Liver (tissue), 9 donors: ENCODE results near the gene JMJD4. TPM values are rescaled to one million over a fixed set of nuclear protein-coding genes. Genes with fewer than 3 reads are reported as not detected.

ENCODE experiments used
- DNase-seq: peaks from one replicate; pipeline ENCODE4 v3.0.0-alpha.2; 2017; ENCODE audit warnings: low spot score
- H3K27ac ChIP-seq, 2 donors: one replicate each; pipeline ENCODE4 v1.7.0; 2013; ENCODE audit warnings: inconsistent platforms in 2 of 2, low read length in 2 of 2, control low read depth in 1 of 2, low read depth in 1 of 2, mild to moderate bottlenecking in 1 of 2
- H3K27me3 ChIP-seq, 4 donors: one replicate each; pipeline versions ENCODE4 v1.6.1 to v1.7.0; 2013; ENCODE audit warnings: low read length in 3 of 4, inconsistent platforms in 1 of 4, mild to moderate bottlenecking in 1 of 4, moderate library complexity in 1 of 4; ENCODE audit not compliant: control insufficient read depth in 4 of 4, insufficient read depth in 4 of 4
- H3K36me3 ChIP-seq, 4 donors: one replicate each; pipeline versions ENCODE4 v1.6.1 to v1.7.0; 2013; ENCODE audit warnings: low read length in 3 of 4, mild to moderate bottlenecking in 3 of 4, low read depth in 1 of 4, moderate library complexity in 1 of 4; ENCODE audit not compliant: control insufficient read depth in 4 of 4, insufficient read depth in 3 of 4
- H3K4me1 ChIP-seq, 4 donors: one replicate each; pipeline versions ENCODE4 v1.6.1 to v1.7.0; 2013; ENCODE audit warnings: low read length in 3 of 4, mild to moderate bottlenecking in 3 of 4, moderate library complexity in 1 of 4; ENCODE audit not compliant: control insufficient read depth in 4 of 4, insufficient read depth in 4 of 4
- H3K4me3 ChIP-seq, 3 donors: one replicate each; pipeline versions ENCODE4 v1.6.1 to v1.7.0; 2013; ENCODE audit warnings: low read length in 3 of 3, control low read depth in 1 of 3, low read depth in 1 of 3, mild to moderate bottlenecking in 1 of 3
- H3K9ac ChIP-seq, 2 donors: one replicate each; pipeline ENCODE4 v1.7.0; 2013; ENCODE audit warnings: low read length in 2 of 2, mild to moderate bottlenecking in 2 of 2, moderate library complexity in 2 of 2, control low read depth in 1 of 2, low read depth in 1 of 2
- H3K9me3 ChIP-seq, 4 donors: one replicate each; pipeline versions ENCODE4 v1.6.1 to v1.7.0; 2013; ENCODE audit warnings: low read length in 3 of 4; ENCODE audit not compliant: control insufficient read depth in 4 of 4
- FOXA1 ChIP-seq: IDR thresholded peaks from 2 replicates; pipeline ENCODE4 v1.6.1; 2016; ENCODE audit warnings: antibody characterized with exemption
- FOXA2 ChIP-seq: IDR thresholded peaks from 2 replicates; pipeline ENCODE4 v1.6.1; 2016; ENCODE audit warnings: antibody characterized with exemption
- HNF4A ChIP-seq, 2 donors: conservative IDR thresholded peaks; 2 replicates each; pipeline ENCODE4 v1.6.1; 2016; ENCODE audit warnings: antibody characterized with exemption in 2 of 2, mild to moderate bottlenecking in 2 of 2
- HNF4G ChIP-seq: IDR thresholded peaks from 2 replicates; pipeline ENCODE4 v1.6.1; 2016; ENCODE audit warnings: antibody characterized with exemption
- JUND ChIP-seq, 2 donors: IDR thresholded peaks; 2 replicates each; pipeline ENCODE4 v1.6.1; 2016; ENCODE audit warnings: antibody characterized with exemption in 2 of 2
- MAX ChIP-seq: IDR thresholded peaks from 2 replicates; pipeline ENCODE4 v1.6.1; 2016; ENCODE audit warnings: antibody characterized with exemption
- NR2F2 ChIP-seq: IDR thresholded peaks from 2 replicates; pipeline ENCODE4 v1.6.1; 2016; ENCODE audit warnings: antibody characterized with exemption
- RAD21 ChIP-seq, 2 donors: IDR thresholded peaks; 2 replicates each; pipeline ENCODE4 v1.6.1; 2016; ENCODE audit warnings: antibody characterized with exemption in 2 of 2, mild to moderate bottlenecking in 2 of 2
- RXRA ChIP-seq, 2 donors: IDR thresholded peaks; 2 replicates each; pipeline ENCODE4 v1.6.1; 2017 to 2018; ENCODE audit warnings: antibody characterized with exemption in 2 of 2, mild to moderate bottlenecking in 1 of 2
- SP1 ChIP-seq: IDR thresholded peaks from 2 replicates; pipeline ENCODE4 v1.6.1; 2018; ENCODE audit warnings: antibody characterized with exemption, mild to moderate bottlenecking
- TAF1 ChIP-seq: conservative IDR thresholded peaks from 2 replicates; pipeline ENCODE4 v1.6.1; 2016; ENCODE audit warnings: antibody characterized with exemption, mild to moderate bottlenecking
- WGBS: extraction: QIAGEN DNeasy Blood & Tissue Kit; methylation state at CpG from one replicate; pipeline ENCODE4 v1.1.7; 2013; 5-methylcytosine and 5-hydroxymethylcytosine counted together
- polyA plus RNA-seq, 2 donors: library from polyadenylated mRNA; stranded (reverse) in 1 of 2; unstranded in 1 of 2; fragments of 200-250 nt in 1 of 2; fragments of >200 nt in 1 of 2; fragmentation: Nextera tagmentation in 1 of 2; extraction: Ambion mirVana in 1 of 2; gene quantifications; one replicate each; pipeline versions ENCODE4 v1.2.1 to v1.2.3, GENCODE V29; 2013 to 2015
- total RNA-seq, 2 donors: library from RNA; depleted of rRNA; stranded (reverse); fragments of >200 nt; gene quantifications; one replicate each; pipeline ENCODE4 v1.2.3, GENCODE V29; 2014
- TF ChIP-seq, protein P1 (sequence below): IDR thresholded peaks from 2 replicates; pipeline ENCODE4 v1.6.1; 2016; ENCODE audit warnings: antibody characterized with exemption
- TF ChIP-seq, protein P2 (sequence below): IDR thresholded peaks from 2 replicates; pipeline ENCODE4 v1.6.1; 2016; ENCODE audit warnings: antibody characterized with exemption
- TF ChIP-seq, protein P3 (sequence below): IDR thresholded peaks from 2 replicates; pipeline ENCODE4 v1.6.1; 2016; ENCODE audit warnings: antibody characterized with exemption, mild to moderate bottlenecking
- donor health status: healthy.
- donor health status: healthy.
- donor health status: healthy.
- donor health status: healthy.
- donor health status: healthy.

Gene JMJD4
- total and polyA plus RNA-seq, 4 donors: 12.4 to 22.1 (median 14.1) TPM

DNA sequence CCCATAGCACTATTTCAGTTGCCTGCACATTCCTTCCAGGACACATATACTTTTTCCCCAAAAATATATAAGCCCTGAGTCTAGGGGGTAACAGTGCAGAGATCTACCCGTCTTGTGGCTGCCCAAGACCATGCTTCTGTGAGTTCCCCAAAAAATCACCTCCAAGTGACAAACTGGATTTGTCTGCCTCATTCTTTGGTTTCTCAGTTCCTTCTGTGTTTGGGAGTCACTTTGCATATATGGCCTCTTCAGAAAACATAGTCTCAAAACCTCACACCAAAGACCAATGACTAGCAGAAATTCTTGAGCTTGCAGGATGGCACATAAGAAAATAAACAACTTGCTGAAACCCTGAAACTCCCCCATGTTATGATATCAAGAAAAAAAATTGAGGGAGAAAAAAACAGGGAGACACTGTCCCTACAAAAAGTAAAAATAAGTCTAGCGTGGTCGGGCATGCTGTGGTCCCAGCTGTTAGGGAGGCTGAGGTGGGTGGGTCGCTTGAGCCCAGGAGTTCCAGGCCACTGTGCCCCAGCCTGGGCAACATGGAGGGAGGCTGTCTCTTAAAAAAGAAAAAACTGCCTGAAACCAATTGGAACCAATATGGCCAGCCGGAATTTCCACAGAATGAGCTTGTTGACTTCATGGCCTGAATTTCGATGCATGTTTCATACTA lies 8.0 kb downstream of the JMJD4 start (continued):
- TF ChIP-seq, protein P1, sequence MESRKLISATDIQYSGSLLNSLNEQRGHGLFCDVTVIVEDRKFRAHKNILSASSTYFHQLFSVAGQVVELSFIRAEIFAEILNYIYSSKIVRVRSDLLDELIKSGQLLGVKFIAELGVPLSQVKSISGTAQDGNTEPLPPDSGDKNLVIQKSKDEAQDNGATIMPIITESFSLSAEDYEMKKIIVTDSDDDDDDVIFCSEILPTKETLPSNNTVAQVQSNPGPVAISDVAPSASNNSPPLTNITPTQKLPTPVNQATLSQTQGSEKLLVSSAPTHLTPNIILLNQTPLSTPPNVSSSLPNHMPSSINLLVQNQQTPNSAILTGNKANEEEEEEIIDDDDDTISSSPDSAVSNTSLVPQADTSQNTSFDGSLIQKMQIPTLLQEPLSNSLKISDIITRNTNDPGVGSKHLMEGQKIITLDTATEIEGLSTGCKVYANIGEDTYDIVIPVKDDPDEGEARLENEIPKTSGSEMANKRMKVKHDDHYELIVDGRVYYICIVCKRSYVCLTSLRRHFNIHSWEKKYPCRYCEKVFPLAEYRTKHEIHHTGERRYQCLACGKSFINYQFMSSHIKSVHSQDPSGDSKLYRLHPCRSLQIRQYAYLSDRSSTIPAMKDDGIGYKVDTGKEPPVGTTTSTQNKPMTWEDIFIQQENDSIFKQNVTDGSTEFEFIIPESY: no peak
- TF ChIP-seq, protein P2, sequence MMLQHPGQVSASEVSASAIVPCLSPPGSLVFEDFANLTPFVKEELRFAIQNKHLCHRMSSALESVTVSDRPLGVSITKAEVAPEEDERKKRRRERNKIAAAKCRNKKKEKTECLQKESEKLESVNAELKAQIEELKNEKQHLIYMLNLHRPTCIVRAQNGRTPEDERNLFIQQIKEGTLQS: no peak
- no peak for TF ChIP-seq FOXA1

- Histone ChIP-seq H3K9me3 (peaks cover 0 to 8% (median 2%) of the 10 kb centered on the region in 4 donors), H3K36me3 (no peaks in the 10 kb centered on the region), H3K4me3 (no peak overlapping the region), H3K27ac (no peak overlapping the region), H3K4me1 (peaks cover 14 to 32% (median 27%) of the 10 kb centered on the region in 4 donors), H3K9ac (no peak overlapping the region), H3K27me3 (no peaks in the 10 kb centered on the region)
- WGBS: 86% methylated on average over 3 of the region's 3 CpGs
- DNase-seq: no peak
- TF ChIP-seq HNF4G (no peak), RXRA (IDR thresholded peaks at IDR 0.05) (no peak), NR2F2 (no peak), RAD21 (IDR thresholded peaks at IDR 0.05) (no peak), FOXA2 (no peak), HNF4A (conservative IDR thresholded peaks at IDR 0.05) (no peak)
- TF ChIP-seq, protein P2: no peak
- TF ChIP-seq, protein P3, sequence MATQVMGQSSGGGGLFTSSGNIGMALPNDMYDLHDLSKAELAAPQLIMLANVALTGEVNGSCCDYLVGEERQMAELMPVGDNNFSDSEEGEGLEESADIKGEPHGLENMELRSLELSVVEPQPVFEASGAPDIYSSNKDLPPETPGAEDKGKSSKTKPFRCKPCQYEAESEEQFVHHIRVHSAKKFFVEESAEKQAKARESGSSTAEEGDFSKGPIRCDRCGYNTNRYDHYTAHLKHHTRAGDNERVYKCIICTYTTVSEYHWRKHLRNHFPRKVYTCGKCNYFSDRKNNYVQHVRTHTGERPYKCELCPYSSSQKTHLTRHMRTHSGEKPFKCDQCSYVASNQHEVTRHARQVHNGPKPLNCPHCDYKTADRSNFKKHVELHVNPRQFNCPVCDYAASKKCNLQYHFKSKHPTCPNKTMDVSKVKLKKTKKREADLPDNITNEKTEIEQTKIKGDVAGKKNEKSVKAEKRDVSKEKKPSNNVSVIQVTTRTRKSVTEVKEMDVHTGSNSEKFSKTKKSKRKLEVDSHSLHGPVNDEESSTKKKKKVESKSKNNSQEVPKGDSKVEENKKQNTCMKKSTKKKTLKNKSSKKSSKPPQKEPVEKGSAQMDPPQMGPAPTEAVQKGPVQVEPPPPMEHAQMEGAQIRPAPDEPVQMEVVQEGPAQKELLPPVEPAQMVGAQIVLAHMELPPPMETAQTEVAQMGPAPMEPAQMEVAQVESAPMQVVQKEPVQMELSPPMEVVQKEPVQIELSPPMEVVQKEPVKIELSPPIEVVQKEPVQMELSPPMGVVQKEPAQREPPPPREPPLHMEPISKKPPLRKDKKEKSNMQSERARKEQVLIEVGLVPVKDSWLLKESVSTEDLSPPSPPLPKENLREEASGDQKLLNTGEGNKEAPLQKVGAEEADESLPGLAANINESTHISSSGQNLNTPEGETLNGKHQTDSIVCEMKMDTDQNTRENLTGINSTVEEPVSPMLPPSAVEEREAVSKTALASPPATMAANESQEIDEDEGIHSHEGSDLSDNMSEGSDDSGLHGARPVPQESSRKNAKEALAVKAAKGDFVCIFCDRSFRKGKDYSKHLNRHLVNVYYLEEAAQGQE: no peak
These were observed 8.8 kb downstream of the JMJD4 start for GRCh38 chr1:227726318-227726717.

DNA sequence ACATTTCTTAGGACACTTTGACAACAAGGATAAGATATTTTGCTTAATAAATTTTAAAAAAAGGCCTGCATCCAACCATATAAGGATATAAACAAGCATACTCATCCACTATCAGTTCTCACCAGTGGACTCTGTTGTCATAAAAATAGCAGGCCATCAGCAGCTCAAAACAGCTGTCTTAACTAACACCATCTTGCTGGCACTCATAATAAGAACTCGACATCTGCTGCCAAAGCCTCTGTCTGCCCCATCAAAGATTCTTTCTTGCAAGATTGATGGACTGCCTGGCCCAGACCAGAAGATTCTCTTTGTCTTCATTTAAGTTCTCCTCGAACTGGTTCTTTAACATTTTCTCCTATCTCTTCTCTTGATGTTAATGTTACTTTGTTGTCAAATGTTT lies 10.1 kb downstream of the JMJD4 start:
- no peak for TF ChIP-seq TAF1
- TF ChIP-seq RAD21 (IDR thresholded peaks at IDR 0.05): no peak
- no peak for TF ChIP-seq SP1
- TF ChIP-seq HNF4A (conservative IDR thresholded peaks at IDR 0.05): no peak
- no peak for TF ChIP-seq MAX
- TF ChIP-seq RXRA (IDR thresholded peaks at IDR 0.05): no peak
- TF ChIP-seq JUND (IDR thresholded peaks at IDR 0.05): no peak
- no peak overlapping the region for H3K27ac ChIP-seq
- H3K9ac ChIP-seq: no peak overlapping the region
- no peak overlapping the region for H3K4me3 ChIP-seq
- H3K36me3 ChIP-seq: no peaks in the 10 kb centered on the region
- WGBS: 66% methylated on average over 2 of the region's 2 CpGs
- peaks cover 4 to 17% (median 5%) of the 10 kb centered on the region in 4 donors for H3K9me3 ChIP-seq
- H3K4me1 ChIP-seq: peaks cover 5 to 19% (median 14%) of the 10 kb centered on the region in 4 donors
- no peaks in the 10 kb centered on the region for H3K27me3 ChIP-seq
- DNase-seq: no peak
